GM08714 (cell line): ENCODE results near the gene SH3RF3.

Experiments
- H3K4me3 ChIP-seq: fragments of 200-500 bp; sonication (Bioruptor generic); 2 replicates; pipeline ENCODE4 v1.5.1; 2014; ENCODE audit warnings: mild to moderate bottlenecking, low read length, inconsistent platforms
- ZNF274 ChIP-seq: IDR thresholded peaks from 2 replicates; pipeline ENCODE4 v1.6.1; 2012; ENCODE audit warnings: mild to moderate bottlenecking, low read depth, low read length

Gene SH3RF3

GRCh38 chr2:109139865-109140396 is 10.9 kb downstream of the SH3RF3 start:
- TF ChIP-seq ZNF274 = no peak
- H3K4me3 ChIP-seq = no peak overlapping the region

GRCh38 chr2:109141006-109141600 is 12.1 kb downstream of the SH3RF3 start:
- no peak for TF ChIP-seq ZNF274
- H3K4me3 ChIP-seq = no peak overlapping the region

GRCh38 chr2:109141727-109142283 is 12.8 kb downstream of the SH3RF3 start:
- no peak overlapping the region for H3K4me3 ChIP-seq
- TF ChIP-seq ZNF274 = no peak

GRCh38 chr2:109142416-109143210 is 13.6 kb downstream of the SH3RF3 start:
- TF ChIP-seq ZNF274 = no peak
- no peak overlapping the region for H3K4me3 ChIP-seq

GRCh38 chr2:109143214-109144187 is 14.5 kb downstream of the SH3RF3 start:
- no peak for TF ChIP-seq ZNF274
- no peak overlapping the region for H3K4me3 ChIP-seq

GRCh38 chr2:109144271-109144670 is 15.3 kb downstream of the SH3RF3 start:
- TF ChIP-seq ZNF274 = no peak
- H3K4me3 ChIP-seq = no peak overlapping the region

- no peak overlapping the region for H3K4me3 ChIP-seq
- TF ChIP-seq ZNF274 = no peak
These were observed 15.7 kb downstream of the SH3RF3 start for GRCh38 chr2:109144721-109145120.

- no peak for TF ChIP-seq ZNF274
- no peak overlapping the region for H3K4me3 ChIP-seq
These were observed 16.3 kb downstream of the SH3RF3 start for GRCh38 chr2:109145286-109145685.

GRCh38 chr2:109147405-109147804 is 18.4 kb downstream of the SH3RF3 start:
- no peak for TF ChIP-seq ZNF274
- no peak overlapping the region for H3K4me3 ChIP-seq

GRCh38 chr2:109148117-109148746 is 19.2 kb downstream of the SH3RF3 start:
- no peak overlapping the region for H3K4me3 ChIP-seq
- TF ChIP-seq ZNF274 = no peak

- TF ChIP-seq ZNF274 = no peak
These were observed 20.1 kb downstream of the SH3RF3 start for GRCh38 chr2:109148991-109149645.

GRCh38 chr2:109150559-109150958 is 21.6 kb downstream of the SH3RF3 start:
- H3K4me3 ChIP-seq = no peak overlapping the region
- no peak for TF ChIP-seq ZNF274

More at GRCh38 chr2:109148991-109149645, 20.1 kb downstream of the SH3RF3 start:
- no peak overlapping the region for H3K4me3 ChIP-seq

- TF ChIP-seq ZNF274 = no peak
- no peak overlapping the region for H3K4me3 ChIP-seq
These were observed 22.5 kb downstream of the SH3RF3 start for GRCh38 chr2:109151519-109151918.
